Heart right ventricle (tissue), 16 donors: ENCODE measurements around the gene GSE1. TPM values are rescaled to one million over a fixed set of nuclear protein-coding genes. Genes with fewer than 3 reads are reported as not detected.
A peak's percentile ranks its signal among the peaks of the same experiment; 100 is the strongest.

Experiments
- ATAC-seq, 8 donors: fragments of 200-7000 bp; cut with Tn5 transposase; one replicate each; pipeline ENCODE4 v1.9.1; 2020; ENCODE audit warnings: mild to moderate bottlenecking in 8 of 8, moderate library complexity in 8 of 8, moderate number of reproducible peaks in 1 of 8
- DNase-seq, 2 donors: peaks; one replicate each; pipeline ENCODE4 v3.0.0-alpha.2; 2020
- H3K27ac ChIP-seq, 10 donors: fragments of 200-600 bp; sonication (generic) in 2 of 10; one replicate each; pipeline versions ENCODE4 v1.5.0 to v1.8.0; 2020 to 2022; ENCODE audit warnings: mild to moderate bottlenecking in 3 of 10
- H3K27me3 ChIP-seq, 7 donors: fragments of 200-600 bp; one replicate each; pipeline ENCODE4 v1.8.0; 2021 to 2022; ENCODE audit warnings: mild to moderate bottlenecking in 2 of 7
- H3K36me3 ChIP-seq, 9 donors: fragments of 200-600 bp; sonication (generic) in 1 of 9; one replicate each; pipeline versions ENCODE4 v1.5.0 to v1.8.0; 2020 to 2022; ENCODE audit warnings: mild to moderate bottlenecking in 2 of 9
- H3K4me1 ChIP-seq, 9 donors: fragments of 200-600 bp; sonication (generic) in 1 of 9; one replicate each; pipeline versions ENCODE4 v1.5.0 to v1.8.0; 2020 to 2022; ENCODE audit warnings: mild to moderate bottlenecking in 4 of 9
- H3K4me3 ChIP-seq, 10 donors: fragments of 200-600 bp; sonication (generic) in 2 of 10; one replicate each; pipeline versions ENCODE4 v1.5.0 to v1.8.0; 2020 to 2022; ENCODE audit warnings: mild to moderate bottlenecking in 7 of 10, moderate library complexity in 2 of 10
- H3K9me3 ChIP-seq, 11 donors: fragments of 200-600 bp in 10 of 11; sonication (generic) in 2 of 11; one replicate each; pipeline versions ENCODE4 v1.5.0 to v1.8.0; 2013 to 2022; ENCODE audit warnings: mild to moderate bottlenecking in 2 of 11, control low read depth in 1 of 11, moderate library complexity in 1 of 11
- CTCF ChIP-seq, 9 donors: fragments of 200-600 bp; sonication (generic) in 2 of 9; IDR thresholded peaks; one replicate each; pipeline versions ENCODE4 v1.5.0 to v1.8.0; 2021 to 2022; ENCODE audit warnings: antibody characterized with exemption in 9 of 9, mild to moderate bottlenecking in 5 of 9, moderate library complexity in 1 of 9
- WGBS, 2 donors: extraction: QIAGEN DNeasy Blood & Tissue Kit; methylation state at CpG; one replicate each; pipeline ENCODE4 v1.1.7; 2013; ENCODE audit warnings: inconsistent platforms in 1 of 2; 5-methylcytosine and 5-hydroxymethylcytosine counted together
- intact Hi-C, 10 donors: fragments of 100-400 bp; cut with DNase I; formaldehyde crosslinking; loops; one replicate each; pipeline versions ENCODE4 v1.11.1 to v1.14.2; 2022
- polyA plus RNA-seq, 2 donors: library from polyadenylated mRNA; stranded (reverse); fragments of 200-250 nt; gene quantifications; one replicate each; pipeline ENCODE4 v1.2.3, GENCODE V29; 2013
- total RNA-seq, 10 donors: library from RNA; stranded (reverse); fragmentation: NEBNext Ultra II Directional in 3 of 10; extraction: Animal tissue kit (Norgen Biotek cat#: 25700) in 3 of 10; gene quantifications; one replicate each; pipeline versions ENCODE4 v1.2.1 to v1.2.4, GENCODE V29; 2021 to 2023
- donor health status: Arrhythmogenic right ventricular cardiomyopathy.
- donor health status: ischemic (EF 13 %, LVEDD 7.1; RV severe dilation, severe dysfunction).
- donor health status: healthy with polysubstance abuse.
- donor health status: DM: no; HTN: yes; CAD: no.
- donor health status: DM: no; HTN: no; CAD: no.
- donor health status: ischemic (EF 25% LVEDD 6.9; RV normal size, moderate dysfunction).
- donor health status: ischemic (EF 25% LVEDD 5.7; RV mildly dilated, moderate dysfunction).
- donor health status: healthy.
- donor health status: DM: yes; HTN: yes; CAD: no.
- donor health status: Ischemic cardiomyopathy.
- donor health status: ischemic (EF 35%, LVEDD 5.7; RV mildly dilated, moderate dysfunction).
- donor health status: nonischemic (EF 11% LVEDD 7.7; RV severe dilation, severe dysfunction).
- donor health status: DM: yes; HTN: yes; CAD: no.
- donor health status: PGD.
- donor health status: ischemic (EF 29% LVEDD 5.4; RV normal size, mild dysfunction).
- donor health status: nonischemic (EF 23%, LVEDD 6.1; RV moderate dilation, normal function).

Gene GSE1
- total and polyA plus RNA-seq, 12 donors = 15.6 to 53.2 (median 32.6) TPM

- Histone ChIP-seq H3K36me3 (no peaks in the 10 kb centered on the region), H3K9me3 (no peaks in the 10 kb centered on the region), H3K4me3 (no peak overlapping the region), H3K27ac (no peak overlapping the region), H3K4me1 (peaks cover 0 to 16% (median 0%) of the 10 kb centered on the region in 9 donors), H3K27me3 (no peaks in the 10 kb centered on the region)
- DNase-seq = no peak
- no peak for TF ChIP-seq CTCF (IDR thresholded peaks at IDR 0.05)
- intact Hi-C loops = no loop called here
- 93% methylated on average over 18 of the region's 18 CpGs for WGBS, 2 donors
- ATAC-seq = no peak
These were observed 17.2 kb upstream of the GSE1 start for GRCh38 chr16:85595812-85596502.

- no peak for TF ChIP-seq CTCF (IDR thresholded peaks at IDR 0.05)
These were observed 15.0 kb upstream of the GSE1 start for GRCh38 chr16:85598141-85598540.

GRCh38 chr16:85600078-85600477 lies 13.0 kb upstream of the GSE1 start:
- TF ChIP-seq CTCF (IDR thresholded peaks at IDR 0.05) = no peak
- Histone ChIP-seq H3K27me3 (no peaks in the 10 kb centered on the region), H3K36me3 (no peaks in the 10 kb centered on the region), H3K27ac (no peak overlapping the region), H3K4me1 (peaks cover 3 to 32% (median 13%) of the 10 kb centered on the region in 9 donors), H3K9me3 (no peaks in the 10 kb centered on the region), H3K4me3 (no peak overlapping the region)
- ATAC-seq (peak in 3 of 8 donors; percentile 24 to 30 (median 29)), DNase-seq (no peak)
- intact Hi-C loops = loop anchor here in 3 of 10 donors (5.0 to 10.0 kb wide), 3 partner anchors 33 to 285 kb away; no protein-coding TSS in a partner anchor
- 54 to 64% methylated on average over 10 of the region's 10 CpGs for WGBS, 2 donors

More at GRCh38 chr16:85598141-85598540, 15.0 kb upstream of the GSE1 start:
- Histone ChIP-seq H3K4me3 (no peak overlapping the region), H3K36me3 (no peaks in the 10 kb centered on the region), H3K27ac (no peak overlapping the region), H3K4me1 (peaks cover 3 to 35% (median 11%) of the 10 kb centered on the region in 9 donors), H3K9me3 (no peaks in the 10 kb centered on the region), H3K27me3 (no peaks in the 10 kb centered on the region)
- ATAC-seq = no peak
- no peak for DNase-seq
- WGBS, 2 donors = 93 to 95% methylated on average over 8 of the region's 8 CpGs
- intact Hi-C loops = no loop called here

GRCh38 chr16:85600530-85601271 lies 12.4 kb upstream of the GSE1 start:
- Histone ChIP-seq H3K9me3 (no peaks in the 10 kb centered on the region), H3K4me3 (no peak overlapping the region), H3K27me3 (no peaks in the 10 kb centered on the region), H3K36me3 (no peaks in the 10 kb centered on the region), H3K27ac (no peak overlapping the region), H3K4me1 (peaks cover 3 to 32% (median 13%) of the 10 kb centered on the region in 9 donors)
- intact Hi-C loops = loop anchor here in 3 of 10 donors (5.0 to 10.0 kb wide), 3 partner anchors 33 to 286 kb away; no protein-coding TSS in a partner anchor
- 81 to 85% methylated on average over 15 of the region's 15 CpGs for WGBS, 2 donors
- TF ChIP-seq CTCF (IDR thresholded peaks at IDR 0.05) = no peak
- DNase-seq = no peak
- ATAC-seq = no peak
